ENCODE measurements around the gene AARS2. TPM values are rescaled to one million over a fixed set of nuclear protein-coding genes. Genes with fewer than 3 reads are reported as not detected.

AARS2 gene
- total and polyA plus RNA-seq, 2 of the 4 experiments (the other 2 are of a cell fraction), result 9.1 to 10.4 TPM

GRCh38 chr6:44309631-44310030 is 3.5 kb downstream of the AARS2 start:
- Histone ChIP-seq H3K56ac (ENCODE audit: extremely low read depth, insufficient read depth, low read length) (no peak overlapping the region), H3K23ac (ENCODE audit: low read depth, low read length) (no peak overlapping the region), H3K14ac (replicated peaks; ENCODE audit: low read depth, low read length) (peak overlapping the region; percentile 17; the same call in 1 of the 2 replicates), H2BK20ac (ENCODE audit: low read depth, low read length) (peak overlapping the region; percentile 10; the same call in 1 of the 2 replicates), H2AK5ac (ENCODE audit: low read depth, low read length) (no peak overlapping the region), H4K20me1 (ENCODE audit: insufficient read depth, low read length) (no peaks in the 10 kb centered on the region), H3K27ac (ENCODE audit: insufficient read depth, low read length) (peak overlapping the region; percentile 30; the same call in 1 of the 2 replicates), H4K8ac (ENCODE audit: low read depth in 2 of 2, low read length in 2 of 2) (peak overlapping the region in 1 of 2 experiments; percentile 50; a peak in 2 of 4 replicates), H4K5ac (ENCODE audit: low read depth, low read length) (peak overlapping the region; percentile 73; the same call in 1 of the 2 replicates), H3K36me3 (ENCODE audit: control insufficient read depth, insufficient read depth, low read length) (peaks cover 48% of the 10 kb centered on the region), H3K18ac (ENCODE audit: low read depth, low read length) (peak overlapping the region; percentile 0; the same call in 1 of the 2 replicates), H2AFZ (replicated peaks; ENCODE audit: low read length, poor library complexity) (no peak overlapping the region), H2BK120ac (ENCODE audit: low read depth, low read length) (peak overlapping the region; percentile 41; the same call in 1 of the 2 replicates), H2BK15ac (ENCODE audit: low read depth, low read length) (no peak overlapping the region), H3K4me2 (ENCODE audit: low read depth, low read length) (no peak overlapping the region), H3K9ac (ENCODE audit: low read depth, low read length) (no peak overlapping the region), H4K91ac (ENCODE audit: insufficient read depth, low read depth, low read length) (no peak overlapping the region), H3K4me1 (ENCODE audit: control insufficient read depth, insufficient read depth, low read length) (peaks cover 8% of the 10 kb centered on the region), H3K4ac (ENCODE audit: low read depth, low read length) (peak overlapping the region; percentile 26; the same call in 1 of the 2 replicates), H3K79me1 (ENCODE audit: low read depth in 1 of 2, low read length in 2 of 2) (peaks cover 20 to 24% of the 10 kb centered on the region in 2 experiments), H3K9me1 (ENCODE audit: insufficient read depth, low read length) (peaks cover 10% of the 10 kb centered on the region), H2AK9ac (replicated peaks; ENCODE audit: low read depth, low read length, poor library complexity) (no peak overlapping the region), H2BK5ac (ENCODE audit: low read depth, low read length, poor library complexity, severe bottlenecking) (peak overlapping the region; percentile 85), H3K9me3 (ENCODE audit: control insufficient read depth, insufficient read depth, low read length) (no peaks in the 10 kb centered on the region), H3K27me3 (ENCODE audit: control insufficient read depth, insufficient read depth, low read length) (no peaks in the 10 kb centered on the region), H3K4me3 (ENCODE audit: insufficient read depth, low read depth, low read length) (no peak overlapping the region)
- CTCF ChIA-PET, result no interaction called here
- no TSS peak for BruUV-seq (replicated peaks)
- dilution Hi-C loops (cut with HindIII; ENCODE audit: low sequenced_read_pairs, unreplicated experiment) (no loop called here), intact Hi-C loops (cut with micrococcal nuclease) (no loop called here), in situ Hi-C loops (cut with MboI; ENCODE audit: low sequenced_read_pairs) (no loop called here)
- POLR2A ChIA-PET (ENCODE audit: unreplicated experiment), result no interaction called here
- no peak for DNase-seq
- no peak for TF ChIP-seq CHD1 (IDR thresholded peaks at IDR 0.05; ENCODE audit: low read depth, low read length)
- TF ChIP-seq POLR2A (IDR thresholded peaks at IDR 0.05; ENCODE audit: low read depth, low read length), result no peak
- no peak for ATAC-seq (ENCODE audit: low read depth)

All from IMR-90 (cell line).